IPS DF 19.7 (cell line): ENCODE measurements around the gene FBXO44.

Source experiments
- DNase-seq: peaks from one replicate; pipeline ENCODE4 v3.0.0-alpha.2; 2013; ENCODE audit warnings: low read depth, low spot score

Gene FBXO44

GRCh38 chr1:11708554-11709350 is 54.1 kb downstream of the FBXO44 start:
- DNase-seq = no peak

- no peak for DNase-seq
These were observed 56.8 kb downstream of the FBXO44 start for GRCh38 chr1:11711490-11711889.

- DNase-seq = no peak
These were observed 57.6 kb downstream of the FBXO44 start for GRCh38 chr1:11712285-11712684.
